Dendritic cell treated with granulocyte-macrophage colony-stimulating factor and Interleukin-4, amounts not matched to agents 40 ng/mL and 50 ng/mL, for 4 days (primary cell): ENCODE measurements around the gene NARS2.

ENCODE experiments used
- H3K27ac Mint-ChIP-seq: one replicate; pipeline ENCODE4 v1.8.0; 2022; ENCODE audit warnings: mild to moderate bottlenecking, mixed read lengths
- H3K27me3 Mint-ChIP-seq: one replicate; pipeline ENCODE4 v1.8.0; 2022; ENCODE audit warnings: mild to moderate bottlenecking, mixed read lengths
- H3K36me3 Mint-ChIP-seq: one replicate; pipeline ENCODE4 v1.8.0; 2022; ENCODE audit warnings: low read depth, mixed read lengths
- H3K4me1 Mint-ChIP-seq: one replicate; pipeline ENCODE4 v1.8.0; 2022; ENCODE audit warnings: low read depth, mixed read lengths
- H3K4me3 Mint-ChIP-seq: one replicate; pipeline ENCODE4 v1.8.0; 2022; ENCODE audit warnings: mild to moderate bottlenecking, moderate library complexity, mixed read lengths
- H3K9me3 Mint-ChIP-seq: one replicate; pipeline ENCODE4 v1.8.0; 2022; ENCODE audit warnings: mixed read lengths
- intact Hi-C: fragments of 100-400 bp; cut with micrococcal nuclease; formaldehyde crosslinking; loops from one replicate; pipeline ENCODE4 v1.15.0; 2022

Gene NARS2

DNA sequence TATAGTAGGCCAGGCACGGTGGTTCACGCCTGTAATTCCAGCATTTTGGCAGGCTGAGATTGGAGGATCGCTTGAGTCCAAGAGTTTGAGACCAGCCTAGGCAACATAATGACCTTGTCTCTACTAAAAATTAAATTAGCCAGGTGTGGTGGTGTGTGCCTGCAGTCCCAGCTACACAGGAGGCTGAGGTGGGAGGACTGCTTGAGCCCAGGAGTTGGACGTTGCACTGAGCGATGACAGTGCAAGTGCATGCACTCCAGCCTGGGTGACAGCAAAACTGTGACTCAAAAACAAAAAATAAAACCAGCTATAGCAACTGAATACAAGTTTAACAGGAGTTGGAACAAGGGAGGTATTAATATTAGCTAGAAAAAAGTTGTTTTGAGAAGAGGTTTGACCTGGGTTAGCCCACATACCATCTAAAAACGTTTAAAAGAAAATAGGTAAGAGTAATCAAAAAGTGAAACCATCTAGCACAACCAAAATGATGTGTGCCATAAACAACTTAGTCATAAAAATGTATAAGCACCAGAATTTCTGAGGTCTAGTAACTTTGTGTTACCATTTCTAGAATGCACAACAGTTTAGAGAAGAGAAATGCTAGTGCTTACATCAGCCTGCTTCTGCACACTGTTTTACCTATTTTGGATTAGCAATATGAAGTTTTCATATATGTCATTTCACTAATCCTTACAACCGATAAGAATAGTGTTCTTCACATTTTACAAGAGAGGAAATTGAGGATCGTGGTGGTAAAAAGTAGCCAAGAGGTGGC, 26.5 kb downstream of the NARS2 start:
- no peaks in the 10 kb centered on the region for H3K9me3 Mint-ChIP-seq
- intact Hi-C loops: no loop called here
- no peaks in the 10 kb centered on the region for H3K4me1 Mint-ChIP-seq
- no peaks in the 10 kb centered on the region for H3K36me3 Mint-ChIP-seq
- no peak overlapping the region for H3K27ac Mint-ChIP-seq
- H3K27me3 Mint-ChIP-seq: no peaks in the 10 kb centered on the region
- no peak overlapping the region for H3K4me3 Mint-ChIP-seq

DNA sequence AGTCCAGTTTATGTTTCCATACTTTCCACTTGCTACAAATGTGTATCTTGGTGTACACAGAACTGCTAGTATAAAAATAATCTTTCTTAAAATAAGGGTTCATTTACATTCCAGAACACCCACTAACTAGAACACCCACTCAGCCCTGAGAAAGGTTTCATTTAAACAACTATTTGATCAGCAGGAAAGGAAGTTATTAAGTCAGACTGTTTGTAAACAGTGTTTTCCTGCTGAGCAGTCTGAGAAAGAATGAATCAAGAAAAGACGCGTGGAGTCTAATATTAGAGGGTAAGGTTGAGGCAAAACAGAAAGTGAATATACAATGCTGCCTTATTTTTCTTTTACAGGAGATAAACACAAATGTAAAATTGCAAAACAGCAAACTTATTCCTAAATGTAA, 32.7 kb downstream of the NARS2 start:
- intact Hi-C loops: no loop called here
- H3K4me1 Mint-ChIP-seq: peaks cover 6% of the 10 kb centered on the region
- peaks cover 19% of the 10 kb centered on the region for H3K36me3 Mint-ChIP-seq
- no peak overlapping the region for H3K4me3 Mint-ChIP-seq
- no peaks in the 10 kb centered on the region for H3K9me3 Mint-ChIP-seq
- H3K27me3 Mint-ChIP-seq: no peaks in the 10 kb centered on the region
- H3K27ac Mint-ChIP-seq: no peak overlapping the region

DNA sequence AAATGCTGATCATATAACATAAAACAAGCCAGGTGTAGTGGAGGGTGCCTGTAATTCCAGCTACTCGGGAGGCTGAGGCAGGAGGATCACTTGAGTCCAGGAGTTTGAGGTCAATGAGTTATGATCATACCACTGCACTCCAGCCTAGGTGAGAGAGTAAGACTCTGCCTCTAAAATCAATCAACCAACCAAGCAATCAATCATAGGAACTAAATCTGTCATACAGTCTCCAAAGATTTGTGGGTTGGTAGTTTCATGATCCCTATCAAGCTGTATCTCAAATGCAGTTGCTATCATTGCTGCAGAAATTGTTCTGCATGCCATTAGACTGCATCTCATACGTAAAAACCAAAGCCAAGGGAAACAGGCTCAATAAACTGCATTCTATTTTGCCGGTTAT, 33.1 kb downstream of the NARS2 start:
- Mint-ChIP-seq H3K4me3 (no peak overlapping the region), H3K36me3 (peaks cover 21% of the 10 kb centered on the region), H3K27me3 (no peaks in the 10 kb centered on the region), H3K4me1 (peaks cover 6% of the 10 kb centered on the region), H3K9me3 (no peaks in the 10 kb centered on the region), H3K27ac (no peak overlapping the region)
- intact Hi-C loops: no loop called here

DNA sequence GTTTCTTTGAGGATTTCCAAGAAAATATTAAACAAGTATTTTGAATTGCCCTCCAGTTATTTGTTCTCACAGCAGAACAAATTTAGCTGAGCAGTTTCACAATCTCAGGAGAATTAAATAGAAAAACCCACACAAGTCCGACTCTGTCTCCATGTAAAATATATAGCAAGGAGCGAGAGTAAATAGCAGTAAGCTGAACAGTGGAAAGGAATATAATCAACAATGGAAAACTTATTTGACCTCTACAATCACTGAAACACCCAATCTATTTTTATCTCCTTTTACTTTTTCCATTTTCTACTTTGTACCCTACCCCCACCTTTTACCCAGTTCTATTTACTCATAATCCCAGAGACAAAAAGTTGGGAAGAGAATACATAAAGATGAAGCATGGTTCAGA, 34.4 kb downstream of the NARS2 start:
- Mint-ChIP-seq H3K9me3 (no peaks in the 10 kb centered on the region), H3K4me3 (no peak overlapping the region), H3K4me1 (peaks cover 6% of the 10 kb centered on the region), H3K27ac (no peak overlapping the region), H3K27me3 (no peaks in the 10 kb centered on the region), H3K36me3 (peaks cover 21% of the 10 kb centered on the region)
- intact Hi-C loops: no loop called here

DNA sequence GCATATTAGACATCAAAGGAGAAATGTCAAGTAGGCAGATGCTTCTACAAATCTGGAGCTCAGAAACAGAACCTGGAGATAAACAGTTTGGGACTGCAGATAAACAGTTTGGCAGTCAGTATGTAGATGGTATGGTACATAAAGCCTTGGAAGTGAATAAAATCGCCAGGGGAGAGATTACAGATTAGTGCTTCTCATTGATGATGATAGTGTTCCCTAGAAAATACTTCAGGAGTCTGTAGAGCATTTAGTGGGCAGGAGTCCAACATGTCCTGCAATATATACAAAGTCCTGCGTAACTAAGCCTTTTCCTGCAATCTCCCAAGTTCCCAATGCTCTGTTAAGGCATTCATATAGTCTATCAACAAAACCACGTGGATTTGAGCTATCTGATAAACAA, 35.2 kb downstream of the NARS2 start:
- Mint-ChIP-seq H3K36me3 (peaks cover 21% of the 10 kb centered on the region), H3K4me3 (no peak overlapping the region)
- intact Hi-C loops: no loop called here

DNA sequence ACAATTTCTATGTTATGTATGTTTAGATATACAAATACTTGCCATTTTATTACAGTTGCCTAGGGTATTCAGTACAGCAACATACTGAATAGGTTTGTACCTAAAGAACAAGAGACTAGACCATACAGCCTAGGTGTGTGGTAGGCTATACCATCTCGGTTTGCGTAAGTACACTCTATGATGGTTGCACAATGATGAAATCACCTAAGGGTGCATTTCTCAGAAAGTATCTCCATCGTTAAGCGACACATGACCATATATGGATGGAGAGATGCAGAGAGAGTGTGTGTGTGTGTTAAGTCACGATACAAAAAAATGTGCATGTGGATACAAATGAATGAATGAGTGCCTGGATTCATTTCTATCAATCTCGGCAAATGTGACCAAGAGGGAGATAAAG, 37.7 kb downstream of the NARS2 start:
- H3K4me1 Mint-ChIP-seq: peaks cover 17% of the 10 kb centered on the region
- peaks cover 21% of the 10 kb centered on the region for H3K36me3 Mint-ChIP-seq
- H3K27me3 Mint-ChIP-seq: no peaks in the 10 kb centered on the region
- H3K27ac Mint-ChIP-seq: no peak overlapping the region
- intact Hi-C loops: no loop called here
- no peaks in the 10 kb centered on the region for H3K9me3 Mint-ChIP-seq
- H3K4me3 Mint-ChIP-seq: no peak overlapping the region

More for the DNA sequence above, 35.2 kb downstream of the NARS2 start:
- Mint-ChIP-seq H3K27ac (no peak overlapping the region), H3K4me1 (peaks cover 6% of the 10 kb centered on the region), H3K9me3 (no peaks in the 10 kb centered on the region), H3K27me3 (no peaks in the 10 kb centered on the region)

DNA sequence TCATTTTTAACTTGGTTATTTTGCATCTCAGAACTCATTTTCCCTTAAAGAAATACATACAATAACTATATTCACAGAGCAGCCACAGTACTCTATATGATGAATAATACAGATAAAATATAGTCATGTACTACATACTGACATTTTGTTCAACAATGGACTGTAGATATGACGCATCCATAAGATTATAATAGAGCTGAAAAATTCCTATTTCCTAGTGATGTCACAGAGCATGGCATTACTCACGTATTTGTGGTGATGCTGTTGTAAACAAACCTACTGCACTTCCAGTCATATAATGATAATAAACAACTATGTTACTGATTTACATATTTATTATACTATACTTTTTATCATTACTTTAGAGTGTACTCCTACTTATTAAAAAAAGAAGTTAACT, 38.7 kb downstream of the NARS2 start:
- peaks cover 21% of the 10 kb centered on the region for H3K36me3 Mint-ChIP-seq

DNA sequence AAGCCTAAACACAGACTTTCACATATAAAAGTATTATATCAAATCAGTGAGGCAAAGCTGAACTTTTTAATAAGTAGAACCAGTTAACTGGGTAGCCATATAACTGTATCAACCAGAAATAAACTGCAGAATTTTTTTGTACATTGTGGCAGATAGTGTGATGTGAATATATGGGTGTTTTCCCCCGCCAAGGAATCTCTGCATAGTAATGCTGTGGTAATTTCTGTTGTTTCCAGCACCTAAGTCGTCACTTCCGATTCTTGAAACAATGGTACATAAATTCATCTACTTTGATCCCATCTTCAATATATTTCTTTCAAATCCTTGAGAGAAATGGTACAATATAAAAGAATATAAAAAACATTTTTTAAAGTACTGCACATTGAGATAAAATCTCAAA, 39.6 kb downstream of the NARS2 start:
- peaks cover 16% of the 10 kb centered on the region for H3K4me1 Mint-ChIP-seq
- H3K36me3 Mint-ChIP-seq: peaks cover 21% of the 10 kb centered on the region
- H3K27me3 Mint-ChIP-seq: no peaks in the 10 kb centered on the region
- no peak overlapping the region for H3K27ac Mint-ChIP-seq
- H3K4me3 Mint-ChIP-seq: no peak overlapping the region
- H3K9me3 Mint-ChIP-seq: no peaks in the 10 kb centered on the region
- intact Hi-C loops: no loop called here

More for the DNA sequence above, 38.7 kb downstream of the NARS2 start:
- Mint-ChIP-seq H3K27me3 (no peaks in the 10 kb centered on the region), H3K4me3 (no peak overlapping the region), H3K9me3 (no peaks in the 10 kb centered on the region), H3K4me1 (peaks cover 16% of the 10 kb centered on the region), H3K27ac (no peak overlapping the region)
- intact Hi-C loops: no loop called here

DNA sequence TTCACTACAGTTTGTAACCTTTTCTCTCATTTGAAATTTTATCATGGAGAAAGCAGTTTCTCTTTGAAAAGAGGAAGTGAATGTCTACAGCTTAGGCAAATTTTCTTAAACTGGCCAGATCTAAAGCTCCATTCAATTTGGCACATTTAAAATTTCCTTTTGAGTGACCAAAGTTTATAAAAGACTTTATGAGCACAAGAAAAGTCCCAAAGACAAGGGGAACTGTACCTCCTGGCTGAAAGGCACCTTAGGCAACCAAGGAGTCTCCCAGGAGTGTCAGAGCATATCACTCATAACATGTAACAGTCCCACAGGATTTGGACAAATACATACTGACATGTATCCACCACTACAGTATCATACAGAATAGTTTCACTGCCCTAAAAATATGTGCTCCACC, 41.3 kb downstream of the NARS2 start:
- peaks cover 16% of the 10 kb centered on the region for H3K4me1 Mint-ChIP-seq
- intact Hi-C loops: no loop called here

DNA sequence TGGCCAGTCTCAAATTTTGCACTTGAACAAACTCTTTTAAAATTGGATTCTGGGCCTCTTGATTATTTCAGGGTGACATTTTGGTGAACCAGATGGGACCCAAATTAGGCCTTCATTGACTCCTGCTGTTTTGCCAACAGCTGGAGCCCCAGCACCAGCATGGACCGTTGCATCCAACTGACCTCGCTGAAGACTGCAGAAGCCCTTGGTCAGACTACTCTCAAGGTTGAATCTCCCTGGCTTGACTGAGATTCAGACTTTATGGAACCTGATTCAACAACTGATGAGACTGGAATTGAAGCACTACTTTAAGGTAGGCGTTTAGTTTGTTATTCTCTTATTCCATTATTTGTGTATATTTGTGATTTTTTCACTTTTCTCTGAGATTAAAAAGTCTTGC, 41.7 kb downstream of the NARS2 start:
- peaks cover 16% of the 10 kb centered on the region for H3K4me1 Mint-ChIP-seq
- peak overlapping the region; percentile 17 for H3K4me3 Mint-ChIP-seq
- no peaks in the 10 kb centered on the region for H3K27me3 Mint-ChIP-seq
- H3K27ac Mint-ChIP-seq: peak overlapping the region; percentile 72
- intact Hi-C loops: no loop called here
- H3K9me3 Mint-ChIP-seq: no peaks in the 10 kb centered on the region
- H3K36me3 Mint-ChIP-seq: peaks cover 7% of the 10 kb centered on the region

More for the DNA sequence above, 41.3 kb downstream of the NARS2 start:
- Mint-ChIP-seq H3K9me3 (no peaks in the 10 kb centered on the region), H3K27ac (peak overlapping the region; percentile 72), H3K36me3 (peaks cover 11% of the 10 kb centered on the region), H3K4me3 (peak overlapping the region; percentile 17), H3K27me3 (no peaks in the 10 kb centered on the region)

DNA sequence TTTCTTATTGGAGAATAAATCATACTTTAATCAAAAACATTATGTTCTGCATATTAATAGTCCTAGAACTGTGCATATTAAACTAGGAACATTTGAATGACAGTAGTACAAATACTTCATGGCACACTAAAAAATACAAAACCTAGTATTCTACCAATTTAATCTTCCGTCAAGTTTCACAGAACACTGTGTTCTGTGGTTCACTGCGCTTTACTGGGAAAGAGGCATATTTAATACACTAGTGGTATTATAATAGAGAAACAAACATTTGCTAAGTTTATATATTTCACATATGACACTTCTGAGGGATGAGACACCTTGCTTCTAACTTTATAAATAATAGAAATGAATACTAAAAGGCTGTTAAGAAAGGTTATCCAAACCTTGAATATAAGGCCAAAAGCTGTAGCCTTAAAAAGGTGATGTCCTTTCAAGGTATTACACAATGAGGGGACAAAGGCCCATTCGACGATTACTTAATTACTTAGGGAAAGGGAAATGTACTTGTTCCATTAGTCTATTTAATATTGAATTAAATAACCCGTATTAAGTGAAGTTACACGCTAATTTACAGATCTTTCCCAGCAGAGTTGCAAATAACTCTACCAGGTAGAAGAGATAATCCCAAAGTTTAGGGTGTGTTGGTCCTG, 48.0 kb downstream of the NARS2 start:
- Mint-ChIP-seq H3K36me3 (peaks cover 19% of the 10 kb centered on the region), H3K9me3 (no peaks in the 10 kb centered on the region), H3K27me3 (no peaks in the 10 kb centered on the region), H3K27ac (no peak overlapping the region), H3K4me3 (no peak overlapping the region), H3K4me1 (no peaks in the 10 kb centered on the region)
- intact Hi-C loops: no loop called here

DNA sequence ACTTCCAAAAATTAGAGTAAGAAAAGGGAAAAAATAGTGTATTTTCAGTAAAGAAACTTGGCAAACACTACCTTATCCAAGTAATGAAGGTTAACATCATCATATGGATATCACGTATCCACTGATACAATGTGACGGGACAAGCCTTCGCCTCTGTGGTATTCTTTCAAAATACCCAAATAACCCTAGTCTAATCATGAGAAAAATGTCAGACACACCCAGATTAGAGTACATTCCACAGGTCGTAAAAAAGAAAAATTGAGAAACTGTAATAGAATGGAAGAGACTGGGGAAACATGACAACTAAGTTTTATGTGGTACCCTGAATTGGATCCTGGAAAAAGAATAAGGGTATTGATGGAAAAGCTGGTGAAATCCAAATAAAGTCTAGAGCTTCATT, 48.9 kb downstream of the NARS2 start:
- intact Hi-C loops: no loop called here

DNA sequence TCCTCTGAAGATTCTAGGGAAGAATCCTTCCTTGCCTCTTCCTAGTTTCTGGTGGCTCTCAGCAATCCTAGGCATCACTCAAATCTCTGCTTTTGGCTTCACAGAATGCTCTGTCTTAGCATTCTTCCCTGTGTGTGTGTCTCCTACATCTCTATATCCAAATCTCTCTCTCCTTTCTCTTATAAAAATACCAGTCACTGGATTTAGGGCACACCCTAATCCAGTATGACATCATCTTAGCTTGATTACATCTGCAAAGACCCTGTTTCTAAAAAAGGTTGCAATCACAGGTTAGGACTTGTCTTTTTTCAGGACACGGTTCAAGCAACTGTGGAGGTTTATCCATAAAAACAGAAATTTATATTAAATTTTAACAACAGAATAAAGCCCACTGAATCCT, 54.4 kb downstream of the NARS2 start:
- Mint-ChIP-seq H3K4me3 (no peak overlapping the region), H3K36me3 (peaks cover 4% of the 10 kb centered on the region), H3K27ac (no peak overlapping the region), H3K9me3 (no peaks in the 10 kb centered on the region), H3K4me1 (no peaks in the 10 kb centered on the region), H3K27me3 (no peaks in the 10 kb centered on the region)
- intact Hi-C loops: no loop called here

More for the DNA sequence above, 48.9 kb downstream of the NARS2 start:
- H3K9me3 Mint-ChIP-seq: no peaks in the 10 kb centered on the region
- H3K4me1 Mint-ChIP-seq: no peaks in the 10 kb centered on the region
- peaks cover 19% of the 10 kb centered on the region for H3K36me3 Mint-ChIP-seq
- no peak overlapping the region for H3K27ac Mint-ChIP-seq
- H3K27me3 Mint-ChIP-seq: no peaks in the 10 kb centered on the region
- H3K4me3 Mint-ChIP-seq: no peak overlapping the region

DNA sequence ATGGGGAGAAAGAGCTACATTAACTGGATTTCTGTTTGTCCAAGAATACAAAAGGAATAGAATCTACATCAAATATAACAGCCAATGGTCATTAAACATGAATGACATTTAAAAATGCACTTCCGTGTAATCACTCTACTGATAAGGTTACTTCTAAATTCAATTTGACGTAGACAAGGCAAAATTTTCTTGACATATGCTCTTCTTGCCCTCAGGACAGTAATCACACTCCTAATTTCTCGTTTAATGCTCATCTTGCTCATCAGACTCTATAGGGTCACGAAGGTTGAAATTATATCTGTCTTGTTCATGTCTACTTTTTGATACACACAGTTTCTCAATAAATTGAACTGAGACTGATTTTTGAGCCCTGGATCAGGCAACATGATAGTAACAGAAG, 58.4 kb downstream of the NARS2 start:
- H3K4me3 Mint-ChIP-seq: no peak overlapping the region
- H3K4me1 Mint-ChIP-seq: no peaks in the 10 kb centered on the region
- no peaks in the 10 kb centered on the region for H3K9me3 Mint-ChIP-seq
- no peaks in the 10 kb centered on the region for H3K27me3 Mint-ChIP-seq
- H3K36me3 Mint-ChIP-seq: no peaks in the 10 kb centered on the region
- intact Hi-C loops: no loop called here
- H3K27ac Mint-ChIP-seq: no peak overlapping the region
